ENCODE data around the gene CSF1. TPM values are rescaled to one million over a fixed set of nuclear protein-coding genes. Genes with fewer than 3 reads are reported as not detected.
A peak's percentile ranks its signal among the peaks of the same experiment; 100 is the strongest.

The CSF1 gene
- total RNA-seq, 4 donors from 2014 or later: 8.9 to 49.5 (median 26.6) TPM

- no peaks in the 10 kb centered on the region for H3K27me3 ChIP-seq
- DNase-seq: no peak
- peaks cover 0 to 17% (median 3%) of the 10 kb centered on the region in 4 donors for H3K4me1 ChIP-seq
- H3K36me3 ChIP-seq: no peaks in the 10 kb centered on the region
- peaks cover 0 to 5% (median 0%) of the 10 kb centered on the region in 4 donors for H3K9me3 ChIP-seq
- TF ChIP-seq POLR2A (IDR thresholded peaks at IDR 0.05): no peak
- no peak for TF ChIP-seq CTCF (IDR thresholded peaks at IDR 0.05)
- no peak overlapping the region for H3K27ac ChIP-seq
- H3K4me3 ChIP-seq: no peak overlapping the region
Observed at GRCh38 chr1:109938556-109938955, 27.9 kb downstream of the CSF1 start.

GRCh38 chr1:109942434-109942833 is 31.8 kb downstream of the CSF1 start:
- Histone ChIP-seq H3K4me3 (no peak overlapping the region), H3K36me3 (no peaks in the 10 kb centered on the region), H3K27ac (no peak overlapping the region), H3K27me3 (no peaks in the 10 kb centered on the region), H3K4me1 (no peaks in the 10 kb centered on the region), H3K9me3 (peaks cover 0 to 5% (median 0%) of the 10 kb centered on the region in 4 donors)
- TF ChIP-seq POLR2A (IDR thresholded peaks at IDR 0.05) (no peak), CTCF (IDR thresholded peaks at IDR 0.05) (no peak)
- DNase-seq: no peak

GRCh38 chr1:109944541-109944940 is 33.9 kb downstream of the CSF1 start:
- H3K27ac ChIP-seq: no peak overlapping the region
- no peaks in the 10 kb centered on the region for H3K27me3 ChIP-seq

GRCh38 chr1:109946511-109946910 is 35.9 kb downstream of the CSF1 start:
- Histone ChIP-seq H3K4me3 (no peak overlapping the region), H3K4me1 (no peaks in the 10 kb centered on the region), H3K36me3 (no peaks in the 10 kb centered on the region), H3K9me3 (no peaks in the 10 kb centered on the region), H3K27me3 (no peaks in the 10 kb centered on the region), H3K27ac (no peak overlapping the region)
- TF ChIP-seq CTCF (IDR thresholded peaks at IDR 0.05) (no peak), POLR2A (IDR thresholded peaks at IDR 0.05) (no peak)
- no peak for DNase-seq

More at GRCh38 chr1:109944541-109944940, 33.9 kb downstream of the CSF1 start:
- no peak for DNase-seq
- H3K9me3 ChIP-seq: no peaks in the 10 kb centered on the region
- no peak overlapping the region for H3K4me3 ChIP-seq
- H3K4me1 ChIP-seq: no peaks in the 10 kb centered on the region
- H3K36me3 ChIP-seq: no peaks in the 10 kb centered on the region
- TF ChIP-seq POLR2A (IDR thresholded peaks at IDR 0.05) (no peak), CTCF (IDR thresholded peaks at IDR 0.05) (no peak)

- Histone ChIP-seq H3K4me1 (no peaks in the 10 kb centered on the region), H3K36me3 (no peaks in the 10 kb centered on the region), H3K9me3 (no peaks in the 10 kb centered on the region), H3K4me3 (no peak overlapping the region), H3K27me3 (no peaks in the 10 kb centered on the region), H3K27ac (peak overlapping the region in 3 of 4 donors; percentile 28 to 53 (median 42))
- no peak for DNase-seq
- TF ChIP-seq CTCF (IDR thresholded peaks at IDR 0.05): no peak
- TF ChIP-seq POLR2A (IDR thresholded peaks at IDR 0.05): no peak
Observed at GRCh38 chr1:109947582-109948284, 37.1 kb downstream of the CSF1 start.

All from Peyer's patch (tissue), 4 donors.